SK-N-MC (cell line): Measurements from ENCODE around the gene JAZF1.

ENCODE experiments used
- EZH2 ChIP-seq: fragments of 200-600 bp; sonication (generic); IDR thresholded peaks from one replicate; pipeline ENCODE4 v1.6.1; 2017; ENCODE audit warnings: antibody characterized with exemption
- POLR2AphosphoS5 ChIP-seq: IDR thresholded peaks from 2 replicates; pipeline ENCODE4 v1.6.1; 2012; ENCODE audit warnings: mild to moderate bottlenecking, low read depth, low read length, borderline replicate concordance

DNA sequence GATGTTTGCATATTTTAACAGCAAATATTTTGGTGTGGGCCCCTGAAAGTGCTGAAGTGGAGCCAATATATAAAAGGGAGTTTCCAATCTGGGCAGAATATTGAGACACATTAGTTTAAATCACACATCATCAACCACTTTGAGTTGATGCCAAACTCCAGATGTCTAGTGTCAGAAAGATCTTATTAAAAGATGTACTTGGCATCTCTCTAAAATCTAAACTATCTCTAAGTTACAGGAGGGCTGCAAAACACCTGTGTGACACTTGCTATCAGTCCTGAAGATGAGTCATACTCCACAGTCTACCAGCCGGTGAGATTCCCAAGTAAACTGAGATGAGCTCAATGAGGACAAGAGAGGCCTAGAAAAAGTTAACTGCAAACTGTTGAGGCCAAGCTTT, 11.4 kb downstream of the JAZF1 start:
- TF ChIP-seq POLR2AphosphoS5 (no peak), EZH2 (no peak)
